K562 (cell line): ENCODE data around the gene GRIN1. TPM values are rescaled to one million over a fixed set of nuclear protein-coding genes. Genes with fewer than 3 reads are reported as not detected.
A peak's percentile ranks its signal among the peaks of the same experiment; 100 is the strongest.

Experiments
- CBFA2T3 ChIP-seq: fragments of 450-650 bp; IDR thresholded peaks from 2 replicates; pipeline ENCODE4 v1.6.1; 2017
- ELK1 ChIP-seq: sonication (generic); formaldehyde crosslinking; IDR thresholded peaks from 2 replicates; pipeline ENCODE4 v1.8.1; 2022; ENCODE audit warnings: missing genetic modification reagents
- FOXA1 ChIP-seq: fragments of 450-650 bp; IDR thresholded peaks from 2 replicates; pipeline ENCODE4 v1.6.1; 2016; ENCODE audit warnings: mild to moderate bottlenecking, borderline replicate concordance
- GABPA ChIP-seq: fragments of 200-800 bp; sonication (Bioruptor generic); conservative IDR thresholded peaks from 2 replicates; pipeline ENCODE4 v1.6.1; 2016; ENCODE audit warnings: low read depth, missing genetic modification characterization, missing compliant biosample characterization
- GABPB1 ChIP-seq: sonication (generic); formaldehyde crosslinking; IDR thresholded peaks from 2 replicates; pipeline ENCODE4 v1.8.0; 2022; ENCODE audit warnings: mild to moderate bottlenecking, missing genetic modification reagents
- GABPB2 ChIP-seq: fragments of 250-450 bp; sonication (Bioruptor Pico); conservative IDR thresholded peaks from 2 replicates; pipeline ENCODE4 v1.5.1; 2021; ENCODE audit warnings: mild to moderate bottlenecking
- GATAD2B ChIP-seq: fragments of 450-650 bp; IDR thresholded peaks from 2 replicates; pipeline ENCODE4 v1.6.1; 2017; ENCODE audit warnings: mild to moderate bottlenecking, borderline replicate concordance
- HCFC1 ChIP-seq: IDR thresholded peaks from 2 replicates; pipeline ENCODE4 v1.6.1; 2012; ENCODE audit warnings: low read depth, low read length, improper control_type of control experiment
- HLTF ChIP-seq: fragments of 450-650 bp; IDR thresholded peaks from 2 replicates; pipeline ENCODE4 v1.6.1; 2016
- HMG20A ChIP-seq: fragments of 450-650 bp; formaldehyde crosslinking; conservative IDR thresholded peaks from 2 replicates; pipeline ENCODE4 v1.4.0; 2020; ENCODE audit warnings: mild to moderate bottlenecking, mixed read lengths
- MLLT1 ChIP-seq, 2 experiments: fragments of 450-650 bp; IDR thresholded peaks; 2 replicates each; pipeline ENCODE4 v1.6.1; 2016
- NCOA4 ChIP-seq: fragments of 450-650 bp; IDR thresholded peaks from 2 replicates; pipeline ENCODE4 v1.6.1; 2018; ENCODE audit warnings: mild to moderate bottlenecking; ENCODE audit not compliant: partially characterized antibody
- NFATC3 ChIP-seq: fragments of 450-650 bp; IDR thresholded peaks from 2 replicates; pipeline ENCODE4 v1.6.1; 2017; ENCODE audit warnings: mild to moderate bottlenecking
- NKRF ChIP-seq: fragments of 450-650 bp; IDR thresholded peaks from 2 replicates; pipeline ENCODE4 v1.6.1; 2016; ENCODE audit warnings: borderline replicate concordance
- TAF15 ChIP-seq: fragments of 200-400 bp; formaldehyde crosslinking; IDR thresholded peaks from 2 replicates; pipeline ENCODE4 v1.6.1; 2017; ENCODE audit warnings: mild to moderate bottlenecking, low read depth, low read length, moderate library complexity
- THRA ChIP-seq: fragments of 450-650 bp; IDR thresholded peaks from 2 replicates; pipeline ENCODE4 v1.6.1; 2017; ENCODE audit warnings: mild to moderate bottlenecking, moderate library complexity
- ZNF24 ChIP-seq: fragments of 450-650 bp; IDR thresholded peaks from 2 replicates; pipeline ENCODE4 v1.6.1; 2016
- ZNF583 ChIP-seq: fragments of 250-450 bp; sonication (Bioruptor Pico); IDR thresholded peaks from 2 replicates; pipeline ENCODE4 v1.4.0; 2020
- polyA plus RNA-seq, 8 experiments: library from polyadenylated mRNA; depleted of rRNA in 4 of 8; stranded (reverse) in 5 of 8; unstranded in 3 of 8; fragments of >200 nt; fragmentation: Nextera tagmentation in 2 of 8; fragmentation: Illumina TruSeq in 1 of 8; extraction: Ambion mirVana in 2 of 8; extraction: Trizol in 1 of 8; gene quantifications; 2 replicates each; pipeline versions ENCODE4 v1.2.1 to v1.2.3, GENCODE V29; 2011 to 2014; ENCODE audit warnings: inconsistent platforms in 1 of 8, missing spikeins in 1 of 8
- total RNA-seq, 7 experiments: library from RNA; depleted of rRNA in 6 of 7; stranded (reverse); fragments of >200 nt in 6 of 7; fragmentation: Illumina TruSeq in 2 of 7; extraction: Trizol in 2 of 7; gene quantifications; 2 replicates each; pipeline versions ENCODE4 v1.2.1 to v1.2.3, GENCODE V29; 2011 to 2021; ENCODE audit warnings: low replicate concordance in 1 of 7

GRIN1 gene
- total and polyA plus RNA-seq, 9 of the 15 experiments (the other 6 are each of a cell fraction or from before 2014, with no cell fraction given), result 0.03 to 0.35 (median 0.16) TPM; not detected in 6

- TF ChIP-seq GABPB1 (peak; percentile 84), ZNF583 (CRISPR knock-in tag) (0 out of 2 replicates have a peak, but pooled peaks have one; percentile 34), MLLT1 (IDR thresholded peaks at IDR 0.05) (no peak), CBFA2T3 (no peak), GABPB2 (CRISPR knock-in tag) (no peak), HCFC1 (peak; percentile 3; the same call in 1 of the 2 replicates), THRA (no peak), NFATC3 (no peak), NCOA4 (no peak), FOXA1 (no peak), ZNF24 (no peak), GATAD2B (peak; percentile 84), NKRF (peak; percentile 67; the same call in 1 of the 2 replicates), TAF15 (no peak), GABPA (peak; percentile 84), ELK1 (CRISPR knock-in tag) (no peak), HLTF (no peak), HMG20A (CRISPR knock-in tag) (no peak)
Measured at GRCh38 chr9:137200311-137201204, 61.6 kb downstream of the GRIN1 start, which contains the start of gene TPRN (continued).
